BLaER1 treated with 17β-estradiol and CSF1 and Interleukin-3, amounts not matched to agents 10 nM and 100 nM (cell line): ENCODE data around the gene GPER1.

Source experiments
- H3K27ac ChIP-seq, 11 experiments: shearing (Covaris generic); formaldehyde crosslinking; 2 replicates each; pipeline ENCODE4 v1.8.1; 2022
- H3K27me3 ChIP-seq, 11 experiments: shearing (Covaris generic); formaldehyde crosslinking; 2 replicates each; pipeline ENCODE4 v1.8.1; 2022
- H3K36me3 ChIP-seq, 11 experiments: shearing (Covaris generic); formaldehyde crosslinking; 2 replicates each; pipeline ENCODE4 v1.8.1; 2022
- H3K4me1 ChIP-seq, 10 experiments: shearing (Covaris generic); formaldehyde crosslinking; 2 replicates each; pipeline ENCODE4 v1.8.1; 2022
- H3K4me2 ChIP-seq, 11 experiments: shearing (Covaris generic); formaldehyde crosslinking; 2 replicates each; pipeline ENCODE4 v1.8.1; 2022
- H3K4me3 ChIP-seq, 10 experiments: shearing (Covaris generic); formaldehyde crosslinking; 2 replicates each; pipeline ENCODE4 v1.8.1; 2022
- H3K9ac ChIP-seq, 11 experiments: shearing (Covaris generic); formaldehyde crosslinking; 2 replicates each; pipeline ENCODE4 v1.8.1; 2022
- H3K9me3 ChIP-seq, 11 experiments: shearing (Covaris generic); formaldehyde crosslinking; replicated peaks in 1 of 11; 2 replicates each; pipeline ENCODE4 v1.8.1; 2022
- H4K20me1 ChIP-seq, 11 experiments: shearing (Covaris generic); formaldehyde crosslinking; 2 replicates each; pipeline ENCODE4 v1.8.1; 2022
- Cebpa-rat ChIP-seq, 11 experiments: shearing (Covaris generic); IDR thresholded peaks; 2 replicates each; pipeline ENCODE4 v1.8.1; 2022

GPER1 gene

GRCh38 chr7:1083729-1084657 lies 3.9 kb upstream of the GPER1 start:
- peaks cover 0 to 94% (median 27%) of the 10 kb centered on the region in 11 experiments; a peak in 17 of 22 replicates for H4K20me1 ChIP-seq
- H3K4me2 ChIP-seq, result peak overlapping the region; percentile 81 to 97 (median 91); a peak in 20 of 22 replicates
- H3K4me1 ChIP-seq, result peaks cover 46 to 98% (median 89%) of the 10 kb centered on the region in 10 experiments
- no peak overlapping the region for H3K4me3 ChIP-seq
- TF ChIP-seq Cebpa-rat (IDR thresholded peaks at IDR 0.05), result no peak
- H3K27me3 ChIP-seq, result peaks cover 0 to 6% (median 0%) of the 10 kb centered on the region in 11 experiments; a peak in 1 of 22 replicates
- H3K27ac ChIP-seq, result no peak overlapping the region
- H3K36me3 ChIP-seq, result 0 out of 22 replicates have a peak, but pooled peaks cover 0 to 3% (median 0%) of the 10 kb centered on the region in 11 experiments
- 0 out of 22 replicates have a peak overlapping the region, but pooled peaks of 2 of the 11 experiments have one; percentile 3 to 33 for H3K9ac ChIP-seq
- H3K9me3 ChIP-seq, result no peaks in the 10 kb centered on the region

DNA sequence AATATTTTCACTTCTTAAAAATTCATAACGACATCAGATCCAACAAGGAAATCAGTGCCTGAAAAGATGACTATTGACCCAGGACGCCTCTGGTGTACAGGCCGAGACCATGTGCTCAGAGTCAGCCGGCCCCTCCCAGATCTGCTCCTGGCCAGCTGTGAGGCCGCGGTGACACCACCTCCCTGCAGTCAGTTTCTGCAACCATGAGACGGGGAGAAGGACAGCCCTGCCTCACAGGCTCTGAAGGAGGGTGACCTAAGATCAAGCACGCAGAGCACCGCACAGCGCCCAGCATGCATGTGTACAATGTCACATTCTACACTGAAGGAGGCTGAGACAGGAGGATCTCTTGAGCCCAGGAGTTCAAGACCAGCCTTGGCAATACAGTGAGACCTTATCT lies 2.6 kb upstream of the GPER1 start:
- peaks cover 0 to 90% (median 26%) of the 10 kb centered on the region in 11 experiments; a peak in 17 of 22 replicates for H4K20me1 ChIP-seq
- H3K4me1 ChIP-seq, result peaks cover 39 to 91% (median 80%) of the 10 kb centered on the region in 10 experiments
- H3K36me3 ChIP-seq, result 0 out of 22 replicates have a peak, but pooled peaks cover 0 to 3% (median 0%) of the 10 kb centered on the region in 11 experiments
- peaks cover 0 to 6% (median 0%) of the 10 kb centered on the region in 11 experiments; a peak in 1 of 22 replicates for H3K27me3 ChIP-seq
- no peak overlapping the region for H3K4me3 ChIP-seq
- H3K27ac ChIP-seq, result no peak overlapping the region
- no peaks in the 10 kb centered on the region for H3K9me3 ChIP-seq
- TF ChIP-seq Cebpa-rat (IDR thresholded peaks at IDR 0.05), result no peak
- H3K4me2 ChIP-seq, result peak overlapping the region; percentile 81 to 97 (median 91); a peak in 21 of 22 replicates
- H3K9ac ChIP-seq, result peak overlapping the region in 2 of 11 experiments; percentile 70 to 72; a peak in 2 of 22 replicates

DNA sequence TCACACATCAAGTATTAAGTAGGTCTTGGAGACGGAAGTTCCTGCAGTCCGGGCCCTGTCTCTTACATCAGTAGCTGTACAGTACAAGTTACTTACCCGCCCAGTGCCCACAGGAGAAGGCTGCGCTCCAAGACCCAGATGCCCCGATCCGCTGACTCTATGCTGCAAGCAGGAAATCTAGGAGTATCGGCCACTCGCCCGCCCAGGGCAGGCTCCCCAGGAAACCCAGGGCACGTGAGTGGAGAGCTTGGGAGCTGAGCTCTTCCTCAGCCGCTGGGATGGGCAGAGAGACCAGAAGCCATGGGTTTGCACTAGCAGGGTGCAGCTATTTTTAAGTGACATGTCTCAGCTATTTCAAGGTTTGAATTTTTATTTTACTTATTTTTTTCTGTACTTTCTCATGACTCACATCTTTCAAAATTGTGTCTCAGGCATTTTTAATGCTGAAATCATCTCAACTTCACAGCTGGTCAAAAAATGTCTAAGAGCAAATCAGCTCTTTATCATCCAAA lies 1.9 kb upstream of the GPER1 start:
- Histone ChIP-seq H3K36me3 (0 out of 22 replicates have a peak, but pooled peaks cover 0 to 3% (median 0%) of the 10 kb centered on the region in 11 experiments), H3K9me3 (no peaks in the 10 kb centered on the region), H4K20me1 (peaks cover 0 to 90% (median 31%) of the 10 kb centered on the region in 11 experiments; a peak in 17 of 22 replicates), H3K9ac (peak overlapping the region in 7 of 11 experiments; percentile 3 to 72 (median 42); a peak in 12 of 22 replicates), H3K27ac (peak overlapping the region in 4 of 11 experiments; percentile 17 to 72 (median 63); a peak in 5 of 22 replicates), H3K4me3 (peak overlapping the region in 5 of 10 experiments; percentile 19 to 48 (median 32); a peak in 7 of 20 replicates), H3K4me1 (peaks cover 46 to 91% (median 77%) of the 10 kb centered on the region in 10 experiments), H3K4me2 (peak overlapping the region; percentile 81 to 97 (median 91)), H3K27me3 (peaks cover 0 to 6% (median 0%) of the 10 kb centered on the region in 11 experiments; a peak in 1 of 22 replicates)
- no peak for TF ChIP-seq Cebpa-rat (IDR thresholded peaks at IDR 0.05)

DNA sequence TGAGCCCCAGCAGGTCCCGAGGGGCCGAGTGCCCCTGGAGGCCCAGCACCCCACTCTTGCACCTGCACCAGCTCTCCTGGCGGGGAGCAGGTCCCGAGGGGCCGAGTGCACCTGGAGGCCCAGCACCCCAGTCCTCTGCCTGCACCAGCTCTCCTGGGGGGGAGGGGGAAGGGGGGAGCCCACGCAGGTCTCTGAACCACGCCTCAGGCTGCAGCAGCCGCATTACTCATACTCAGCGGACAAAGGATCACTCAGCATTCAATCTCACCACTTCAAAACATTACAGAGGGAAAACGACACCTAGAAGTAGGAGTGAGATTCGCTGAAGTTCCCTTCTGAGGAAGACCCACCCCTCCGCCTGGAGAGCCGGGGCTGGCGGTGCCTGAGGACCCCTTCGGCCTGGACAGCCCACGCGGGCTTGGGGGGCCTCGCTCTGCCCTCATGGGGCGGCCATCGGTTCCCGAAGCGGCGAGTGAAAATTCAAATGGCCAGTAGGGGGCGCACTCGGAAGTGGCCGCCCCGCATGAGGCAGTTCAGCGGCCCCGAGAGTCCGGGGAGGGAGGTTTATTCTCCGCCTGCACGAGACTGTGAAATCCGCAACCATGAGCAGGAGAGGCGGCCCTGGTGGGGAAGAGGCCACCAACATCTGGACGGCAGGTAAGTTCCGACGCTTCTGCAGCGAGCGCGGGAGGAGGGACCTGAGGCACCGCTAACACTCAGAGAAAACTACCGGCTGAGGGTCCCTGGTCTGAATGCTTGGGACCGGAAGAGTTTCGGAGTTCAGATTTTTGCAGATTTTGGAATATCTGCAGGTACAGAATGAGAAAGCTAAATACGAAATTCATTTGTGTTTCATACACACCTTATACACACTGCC lies 1.1 kb upstream of the GPER1 start:
- Histone ChIP-seq H3K27me3 (peaks cover 0 to 6% (median 0%) of the 10 kb centered on the region in 11 experiments; a peak in 1 of 22 replicates), H3K9ac (peak overlapping the region; percentile 39 to 72 (median 63); a peak in 20 of 22 replicates), H3K4me1 (peaks cover 50 to 91% (median 80%) of the 10 kb centered on the region in 10 experiments), H3K4me3 (peak overlapping the region; percentile 17 to 50 (median 35); a peak in 18 of 20 replicates), H4K20me1 (peaks cover 0 to 88% (median 38%) of the 10 kb centered on the region in 11 experiments; a peak in 17 of 22 replicates), H3K9me3 (no peaks in the 10 kb centered on the region), H3K4me2 (peak overlapping the region; percentile 81 to 97 (median 91)), H3K27ac (peak overlapping the region in 10 of 11 experiments; percentile 36 to 72 (median 63); a peak in 18 of 22 replicates), H3K36me3 (peaks cover 0 to 7% (median 3%) of the 10 kb centered on the region in 11 experiments; a peak in 9 of 22 replicates)
- TF ChIP-seq Cebpa-rat (IDR thresholded peaks at IDR 0.05), result no peak

- Histone ChIP-seq H4K20me1 (peaks cover 0 to 87% (median 38%) of the 10 kb centered on the region in 11 experiments; a peak in 17 of 22 replicates), H3K27ac (no peak overlapping the region)
These were observed 473 bp upstream of the GPER1 start for GRCh38 chr7:1087465-1087814.

DNA sequence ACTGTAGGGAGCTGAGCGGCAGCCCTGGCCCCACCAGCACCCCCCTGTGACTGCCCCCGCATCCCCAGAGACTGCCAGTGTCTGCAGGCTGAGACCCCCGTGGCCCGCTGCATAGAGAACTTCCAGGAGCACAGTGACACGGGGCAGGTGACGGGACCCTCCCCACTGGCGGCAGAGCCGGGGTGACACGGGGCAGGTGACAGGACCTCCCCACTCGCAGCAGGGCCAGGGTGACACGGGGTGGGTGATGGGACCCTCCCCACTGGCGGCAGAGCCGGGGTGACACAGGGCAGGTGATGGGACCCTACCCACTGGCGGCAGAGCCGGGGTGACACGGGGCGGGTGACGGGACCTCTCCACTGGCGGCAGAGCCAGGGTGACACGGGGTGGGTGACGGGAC lies 2.3 kb downstream of the GPER1 start:
- peaks cover 0 to 24% (median 12%) of the 10 kb centered on the region in 11 experiments; a peak in 11 of 22 replicates for H3K36me3 ChIP-seq
- peaks cover 0 to 6% (median 0%) of the 10 kb centered on the region in 11 experiments; a peak in 1 of 22 replicates for H3K27me3 ChIP-seq
- peaks cover 0 to 79% (median 50%) of the 10 kb centered on the region in 11 experiments; a peak in 17 of 22 replicates for H4K20me1 ChIP-seq
- peak overlapping the region in 4 of 11 experiments; percentile 33 to 58 (median 46); a peak in 4 of 22 replicates for H3K4me2 ChIP-seq
- peaks cover 41 to 84% (median 70%) of the 10 kb centered on the region in 10 experiments for H3K4me1 ChIP-seq
- TF ChIP-seq Cebpa-rat (IDR thresholded peaks at IDR 0.05), result no peak
- H3K9ac ChIP-seq, result 0 out of 22 replicates have a peak overlapping the region, but pooled peaks of 1 of the 11 experiments have one; percentile 29
- H3K27ac ChIP-seq, result no peak overlapping the region
- no peaks in the 10 kb centered on the region for H3K9me3 ChIP-seq
- no peak overlapping the region for H3K4me3 ChIP-seq

More at GRCh38 chr7:1087465-1087814, 473 bp upstream of the GPER1 start:
- TF ChIP-seq Cebpa-rat (IDR thresholded peaks at IDR 0.05), result no peak
- Histone ChIP-seq H3K4me3 (peak overlapping the region in 1 of 10 experiments; percentile 48; a peak in 2 of 20 replicates), H3K9ac (peak overlapping the region in 5 of 11 experiments; percentile 50 to 72 (median 67); a peak in 6 of 22 replicates), H3K4me2 (peak overlapping the region; percentile 81 to 97 (median 91)), H3K9me3 (no peaks in the 10 kb centered on the region), H3K27me3 (peaks cover 0 to 6% (median 0%) of the 10 kb centered on the region in 11 experiments; a peak in 1 of 22 replicates), H3K4me1 (peaks cover 50 to 87% (median 76%) of the 10 kb centered on the region in 10 experiments), H3K36me3 (peaks cover 0 to 13% (median 9%) of the 10 kb centered on the region in 11 experiments; a peak in 11 of 22 replicates)
